Activated CD4-positive, alpha-beta T cell treated with anti-CD3 and anti-CD28 coated beads for 4 hours (primary cell): Measurements from ENCODE around the gene PTCH1.

Experiments
- DNase-seq, 2 donors: peaks; one replicate each; pipeline ENCODE4 v3.0.0-alpha.2; 2020

The PTCH1 gene

GRCh38 chr9:95511952-95512708, 4.6 kb downstream of the PTCH1 start:
- DNase-seq = no peak

GRCh38 chr9:95511616-95511931, 5.2 kb downstream of the PTCH1 start:
- no peak for DNase-seq

- DNase-seq = peak; percentile 78 to 81
Measured at GRCh38 chr9:95510709-95511615, 5.8 kb downstream of the PTCH1 start.

DNA sequence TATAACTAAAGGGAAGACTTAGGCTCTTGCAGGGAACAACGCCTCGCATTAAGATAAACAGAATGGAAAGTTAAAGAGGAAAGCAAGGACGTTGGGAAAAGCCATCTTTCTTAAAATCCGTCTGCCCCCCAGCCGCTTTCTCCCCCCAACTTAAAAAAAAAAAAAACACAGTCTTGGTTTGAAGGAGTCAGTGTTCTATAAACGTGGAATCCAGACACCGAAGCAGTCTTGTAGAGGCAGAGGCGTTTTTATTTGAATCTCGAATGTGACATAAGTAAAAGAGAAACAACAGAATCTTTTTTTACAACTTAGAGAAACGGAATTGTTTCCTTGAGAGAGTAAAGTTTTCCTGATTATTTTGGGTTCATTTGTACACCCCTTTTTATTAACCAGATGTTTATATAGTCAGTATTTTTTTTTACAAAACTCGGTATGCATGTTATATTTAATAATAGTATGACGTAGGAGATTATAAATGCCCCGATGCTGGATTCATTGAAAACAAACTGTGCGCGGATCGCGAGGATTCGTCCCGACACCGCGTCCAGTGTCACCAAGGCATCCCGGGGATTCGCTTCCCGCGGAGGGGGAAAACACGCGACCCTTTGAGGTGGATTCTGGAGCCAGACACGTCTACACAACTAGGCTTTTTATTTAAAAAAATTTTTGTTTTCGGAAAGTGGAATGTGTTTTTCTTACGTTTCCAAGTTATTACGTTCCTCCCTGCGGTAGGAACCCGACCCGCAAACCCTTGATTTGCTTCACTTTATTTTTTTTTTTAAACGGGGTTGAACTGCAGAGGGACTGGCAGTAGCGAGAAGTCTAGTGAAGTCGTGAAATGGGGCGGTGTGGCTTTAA, 6.7 kb downstream of the PTCH1 start:
- no peak for DNase-seq

DNA sequence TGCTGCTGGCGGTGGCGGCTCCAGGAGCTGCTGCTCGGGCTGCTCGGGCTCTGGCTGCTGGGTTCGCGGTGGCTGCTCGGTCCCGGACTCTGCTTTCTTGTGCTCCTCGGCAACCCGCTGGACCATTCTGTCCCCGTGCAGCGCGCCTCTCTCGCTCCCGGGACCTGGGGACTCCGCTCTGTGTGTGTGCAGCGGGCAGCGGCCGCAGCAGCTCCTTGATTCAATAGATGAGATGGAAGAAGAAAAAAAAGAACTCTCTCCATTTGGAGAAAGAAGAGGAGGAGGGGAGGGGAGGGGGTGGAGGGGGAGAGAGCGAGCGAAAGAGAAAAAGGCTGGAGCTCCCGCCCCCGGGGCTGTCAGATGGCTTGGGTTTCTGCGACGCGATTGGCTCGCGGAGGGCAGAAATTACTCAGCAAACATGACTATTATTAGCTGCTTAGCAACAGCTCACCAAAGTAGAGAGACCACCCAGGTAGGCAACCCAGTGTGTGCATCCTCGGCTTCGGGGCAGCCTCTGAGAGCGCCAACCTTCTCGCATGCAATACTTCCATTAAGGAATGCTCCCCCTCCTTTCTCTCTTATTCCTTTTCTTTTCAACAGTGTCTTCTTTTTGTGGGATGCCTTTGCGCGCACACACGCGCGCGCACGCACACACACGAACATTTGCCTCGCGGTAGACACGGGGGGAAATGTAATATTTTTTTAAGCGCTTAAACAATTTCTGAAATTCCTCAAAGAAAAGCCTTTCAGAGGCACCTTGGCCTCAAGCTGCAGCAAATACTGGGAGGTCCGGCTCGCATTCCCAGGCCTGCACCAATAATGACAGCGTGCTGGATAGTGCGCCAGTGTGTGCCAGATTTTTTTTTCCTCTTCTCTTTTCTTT, 7.6 kb downstream of the PTCH1 start:
- DNase-seq = peak; percentile 67 to 71

GRCh38 chr9:95508242-95508967, 8.4 kb downstream of the PTCH1 start:
- DNase-seq = no peak

GRCh38 chr9:95507464-95508241, 9.1 kb downstream of the PTCH1 start:
- peak; percentile 36 to 39 for DNase-seq

- peak in 1 of 2 donors; percentile 28 for DNase-seq
Measured at GRCh38 chr9:95506678-95507463, 9.9 kb downstream of the PTCH1 start.

GRCh38 chr9:95506428-95506677, 10.4 kb downstream of the PTCH1 start:
- DNase-seq = peak in 1 of 2 donors; percentile 15

GRCh38 chr9:95505717-95506427, 10.9 kb downstream of the PTCH1 start:
- DNase-seq = peak in 1 of 2 donors; percentile 44

DNA sequence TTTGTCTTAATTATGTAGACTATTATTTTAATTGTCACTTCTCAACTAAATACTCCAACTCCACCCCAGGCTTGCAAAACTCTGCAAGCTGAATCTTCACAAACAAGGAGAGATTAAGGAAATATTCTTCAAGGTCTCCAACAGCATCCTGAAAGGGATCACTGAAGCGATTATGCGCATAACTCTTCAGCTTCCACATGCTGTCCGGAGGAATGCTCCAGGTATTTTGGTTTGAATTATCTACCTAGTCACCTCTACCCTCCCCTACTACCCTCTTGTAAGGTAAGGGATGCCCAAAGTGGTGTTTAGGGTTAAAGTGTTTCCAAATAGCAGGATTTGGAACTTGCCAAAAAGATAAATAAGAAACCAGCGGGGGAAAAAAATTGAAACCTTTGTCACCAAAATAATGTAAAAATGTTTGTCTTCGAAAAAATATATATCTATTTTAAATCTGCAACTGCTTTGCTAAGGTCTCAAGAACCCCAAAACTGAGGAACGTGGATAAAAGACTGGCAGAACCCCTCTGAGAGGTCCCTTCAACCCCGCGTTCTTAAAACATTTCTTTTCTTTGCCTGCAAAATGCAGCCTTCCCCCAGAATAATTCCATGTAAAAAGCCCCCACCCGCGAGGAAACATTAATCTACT, 11.6 kb downstream of the PTCH1 start:
- no peak for DNase-seq

- DNase-seq = no peak
Measured at GRCh38 chr9:95504053-95504963, 12.5 kb downstream of the PTCH1 start.

GRCh38 chr9:95503369-95503768, 13.4 kb downstream of the PTCH1 start:
- DNase-seq = no peak

- DNase-seq = no peak
Measured at GRCh38 chr9:95502248-95502647, 14.5 kb downstream of the PTCH1 start.

DNA sequence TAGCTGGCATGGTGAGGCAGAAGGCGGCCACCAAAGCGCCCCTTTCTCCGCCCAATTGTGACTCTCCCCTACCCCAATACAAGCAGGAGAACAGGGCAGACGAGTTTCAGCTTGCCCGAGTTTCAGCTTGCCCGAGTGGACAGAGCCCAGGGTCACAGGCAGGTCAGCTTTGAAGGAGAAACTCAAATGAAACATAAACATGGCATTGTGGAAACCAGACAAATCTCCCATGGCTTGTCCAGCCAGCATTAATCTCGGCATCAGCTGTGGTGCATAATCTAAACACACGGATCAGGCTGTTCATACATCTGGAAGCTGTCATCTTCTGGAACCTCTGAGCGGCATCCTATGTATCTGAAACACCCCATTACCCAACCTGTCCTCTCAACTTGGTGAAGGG, 16.9 kb downstream of the PTCH1 start:
- no peak for DNase-seq

DNA sequence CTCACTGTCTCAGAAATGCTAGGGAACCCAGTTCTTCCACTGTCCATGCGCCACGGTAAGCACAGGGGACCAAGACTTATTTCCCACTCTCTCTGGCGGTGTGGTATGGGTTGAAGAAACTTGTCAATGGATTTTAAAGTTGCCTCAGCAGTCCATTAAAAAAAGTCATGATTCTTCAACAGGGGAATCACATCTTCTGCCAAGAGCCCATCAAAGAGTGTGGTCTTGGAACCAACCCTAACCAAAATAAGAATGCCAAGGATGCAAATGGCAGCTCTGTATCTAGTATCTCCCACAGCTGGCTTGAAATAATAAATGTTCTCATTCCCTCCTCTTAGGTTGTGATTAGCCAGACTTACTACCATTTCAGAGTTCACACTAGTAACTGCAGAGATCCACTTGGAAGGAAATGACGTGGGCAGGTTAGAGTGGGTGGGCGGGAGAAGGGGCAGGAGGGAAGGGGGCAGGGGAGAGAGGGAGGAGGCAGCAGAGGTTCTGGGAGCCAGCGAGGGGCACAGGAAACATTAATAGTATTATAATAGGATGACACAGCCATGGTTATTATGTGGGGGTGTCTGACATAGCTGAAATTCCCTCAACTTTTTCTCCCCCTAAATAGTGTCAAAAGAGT, 17.6 kb downstream of the PTCH1 start:
- no peak for DNase-seq

GRCh38 chr9:95498641-95499040, 18.1 kb downstream of the PTCH1 start:
- no peak for DNase-seq
